ENCODE results near the gene TTN.

The TTN gene

DNA sequence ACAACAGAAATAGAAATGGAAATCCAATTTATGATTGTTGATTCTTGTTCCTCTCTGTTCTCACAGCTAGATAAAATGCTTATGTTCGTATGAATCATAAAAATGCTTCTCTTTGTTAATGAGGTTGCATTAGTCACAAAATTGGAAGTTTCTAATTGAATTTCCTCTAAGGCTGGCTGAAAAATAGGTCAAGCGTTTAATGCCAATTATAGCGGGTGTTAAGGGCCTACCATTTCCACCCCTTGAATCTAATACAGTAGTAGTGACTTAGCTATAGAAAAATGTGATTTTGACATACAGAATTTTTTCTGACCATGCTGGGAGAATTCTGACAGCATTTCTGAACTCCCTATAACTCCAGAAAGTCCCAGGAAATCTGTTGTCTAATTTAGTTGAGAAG is 107.1 kb downstream of the TTN start:
- TF ChIP-seq, protein P1, sequence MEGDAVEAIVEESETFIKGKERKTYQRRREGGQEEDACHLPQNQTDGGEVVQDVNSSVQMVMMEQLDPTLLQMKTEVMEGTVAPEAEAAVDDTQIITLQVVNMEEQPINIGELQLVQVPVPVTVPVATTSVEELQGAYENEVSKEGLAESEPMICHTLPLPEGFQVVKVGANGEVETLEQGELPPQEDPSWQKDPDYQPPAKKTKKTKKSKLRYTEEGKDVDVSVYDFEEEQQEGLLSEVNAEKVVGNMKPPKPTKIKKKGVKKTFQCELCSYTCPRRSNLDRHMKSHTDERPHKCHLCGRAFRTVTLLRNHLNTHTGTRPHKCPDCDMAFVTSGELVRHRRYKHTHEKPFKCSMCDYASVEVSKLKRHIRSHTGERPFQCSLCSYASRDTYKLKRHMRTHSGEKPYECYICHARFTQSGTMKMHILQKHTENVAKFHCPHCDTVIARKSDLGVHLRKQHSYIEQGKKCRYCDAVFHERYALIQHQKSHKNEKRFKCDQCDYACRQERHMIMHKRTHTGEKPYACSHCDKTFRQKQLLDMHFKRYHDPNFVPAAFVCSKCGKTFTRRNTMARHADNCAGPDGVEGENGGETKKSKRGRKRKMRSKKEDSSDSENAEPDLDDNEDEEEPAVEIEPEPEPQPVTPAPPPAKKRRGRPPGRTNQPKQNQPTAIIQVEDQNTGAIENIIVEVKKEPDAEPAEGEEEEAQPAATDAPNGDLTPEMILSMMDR (conservative IDR thresholded peaks at IDR 0.05; ENCODE audit: low read depth, low read length), result no peak
- Histone ChIP-seq H3K9ac (no peak overlapping the region), H2AFZ (ENCODE audit: low read depth) (no peak overlapping the region), H3K4me2 (no peak overlapping the region), H4K20me1 (ENCODE audit: insufficient read depth) (no peaks in the 10 kb centered on the region), H3K36me3 (ENCODE audit: insufficient read depth) (no peaks in the 10 kb centered on the region), H3K4me3 (IDR thresholded peaks at IDR 0.05; ENCODE audit: insufficient read depth, low read depth, low read length) (no peak overlapping the region), H3K79me2 (ENCODE audit: insufficient read depth, low read depth) (no peaks in the 10 kb centered on the region), H3K4me1 (ENCODE audit: low read depth, poor library complexity, severe bottlenecking) (no peaks in the 10 kb centered on the region), H3K27me3 (ENCODE audit: insufficient read depth, low read depth) (no peaks in the 10 kb centered on the region), H3K27ac (no peak overlapping the region)

DNA sequence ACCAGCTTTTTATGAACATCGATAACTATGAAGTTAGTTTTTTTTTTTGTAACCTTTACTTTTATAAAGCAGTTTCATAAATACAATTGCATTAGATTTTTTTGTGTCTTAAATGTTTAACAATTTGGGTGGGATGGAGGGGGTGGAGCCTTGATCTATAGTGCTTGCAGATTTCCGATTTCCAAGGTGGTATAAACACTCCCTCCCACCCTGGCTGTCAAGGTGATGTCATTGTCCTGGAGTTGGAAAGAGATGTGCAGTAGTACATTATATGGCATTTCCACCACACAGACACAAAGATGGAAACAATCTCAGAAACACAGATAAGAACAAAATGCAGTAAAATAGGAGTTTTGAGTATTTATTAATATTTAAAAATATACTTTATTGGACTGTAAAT is 114.4 kb downstream of the TTN start:
- H3K4me1 ChIP-seq (ENCODE audit: low read depth, poor library complexity, severe bottlenecking), result no peaks in the 10 kb centered on the region
- no peak overlapping the region for H3K9ac ChIP-seq
- TF ChIP-seq, protein P1 (conservative IDR thresholded peaks at IDR 0.05; ENCODE audit: low read depth, low read length), result no peak
- no peak overlapping the region for H2AFZ ChIP-seq (ENCODE audit: low read depth)
- H3K36me3 ChIP-seq (ENCODE audit: insufficient read depth), result no peaks in the 10 kb centered on the region
- H3K79me2 ChIP-seq (ENCODE audit: insufficient read depth, low read depth), result no peaks in the 10 kb centered on the region
- H3K27me3 ChIP-seq (ENCODE audit: insufficient read depth, low read depth), result no peaks in the 10 kb centered on the region
- H3K4me3 ChIP-seq (IDR thresholded peaks at IDR 0.05; ENCODE audit: insufficient read depth, low read depth, low read length), result no peak overlapping the region
- no peaks in the 10 kb centered on the region for H4K20me1 ChIP-seq (ENCODE audit: insufficient read depth)
- no peak overlapping the region for H3K4me2 ChIP-seq
- no peak overlapping the region for H3K27ac ChIP-seq

DNA sequence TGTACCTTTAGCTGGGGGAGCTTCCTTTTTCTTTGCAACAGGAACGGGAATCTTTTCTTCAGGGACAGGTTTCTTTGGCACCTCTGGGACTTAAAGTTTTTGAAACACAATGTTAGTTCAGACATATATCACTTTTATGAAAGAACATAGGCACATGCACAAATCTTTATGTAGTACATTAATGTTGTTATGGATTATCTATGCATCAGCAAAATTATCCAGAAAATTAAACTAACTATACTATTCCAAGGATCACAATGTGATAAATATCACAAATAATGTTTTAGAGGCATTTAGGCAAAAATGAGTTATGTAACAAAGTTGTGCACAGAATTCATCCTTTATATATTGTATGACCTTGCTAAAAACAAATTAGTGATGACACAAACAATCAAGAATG is 117.4 kb downstream of the TTN start:
- no peak overlapping the region for H3K9ac ChIP-seq
- H3K4me2 ChIP-seq, result no peak overlapping the region
- H3K27me3 ChIP-seq (ENCODE audit: insufficient read depth, low read depth), result no peaks in the 10 kb centered on the region
- no peak overlapping the region for H2AFZ ChIP-seq (ENCODE audit: low read depth)
- H4K20me1 ChIP-seq (ENCODE audit: insufficient read depth), result no peaks in the 10 kb centered on the region
- no peaks in the 10 kb centered on the region for H3K79me2 ChIP-seq (ENCODE audit: insufficient read depth, low read depth)
- H3K36me3 ChIP-seq (ENCODE audit: insufficient read depth), result no peaks in the 10 kb centered on the region
- TF ChIP-seq, protein P1 (conservative IDR thresholded peaks at IDR 0.05; ENCODE audit: low read depth, low read length), result no peak
- H3K27ac ChIP-seq, result no peak overlapping the region
- H3K4me1 ChIP-seq (ENCODE audit: low read depth, poor library complexity, severe bottlenecking), result no peaks in the 10 kb centered on the region
- no peak overlapping the region for H3K4me3 ChIP-seq (IDR thresholded peaks at IDR 0.05; ENCODE audit: insufficient read depth, low read depth, low read length)

DNA sequence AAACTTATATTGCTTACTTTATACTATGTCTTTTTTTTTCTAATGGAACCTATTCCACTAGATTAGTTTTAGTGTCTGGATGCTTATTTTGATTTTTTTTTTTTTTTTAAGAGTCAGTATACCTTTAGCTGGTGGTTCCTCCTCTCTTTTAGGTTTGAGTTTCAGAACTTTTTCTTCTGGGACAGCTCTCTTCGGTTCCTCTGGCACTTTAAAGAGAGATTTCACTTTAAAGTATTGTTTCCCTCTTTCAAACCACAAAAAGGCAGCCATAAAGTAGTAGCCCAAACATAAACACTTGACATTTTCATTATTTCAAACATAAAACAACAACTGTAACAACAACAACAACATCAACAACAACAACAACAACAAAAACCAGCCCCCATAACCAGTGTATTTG is 123.3 kb downstream of the TTN start:
- Histone ChIP-seq H3K27ac (no peak overlapping the region), H2AFZ (ENCODE audit: low read depth) (no peak overlapping the region), H3K9ac (no peak overlapping the region), H3K4me2 (no peak overlapping the region), H4K20me1 (ENCODE audit: insufficient read depth) (no peaks in the 10 kb centered on the region), H3K4me3 (IDR thresholded peaks at IDR 0.05; ENCODE audit: insufficient read depth, low read depth, low read length) (no peak overlapping the region), H3K4me1 (ENCODE audit: low read depth, poor library complexity, severe bottlenecking) (no peaks in the 10 kb centered on the region), H3K36me3 (ENCODE audit: insufficient read depth) (no peaks in the 10 kb centered on the region), H3K27me3 (ENCODE audit: insufficient read depth, low read depth) (no peaks in the 10 kb centered on the region), H3K79me2 (ENCODE audit: insufficient read depth, low read depth) (no peaks in the 10 kb centered on the region)
- TF ChIP-seq, protein P1 (conservative IDR thresholded peaks at IDR 0.05; ENCODE audit: low read depth, low read length), result no peak

DNA sequence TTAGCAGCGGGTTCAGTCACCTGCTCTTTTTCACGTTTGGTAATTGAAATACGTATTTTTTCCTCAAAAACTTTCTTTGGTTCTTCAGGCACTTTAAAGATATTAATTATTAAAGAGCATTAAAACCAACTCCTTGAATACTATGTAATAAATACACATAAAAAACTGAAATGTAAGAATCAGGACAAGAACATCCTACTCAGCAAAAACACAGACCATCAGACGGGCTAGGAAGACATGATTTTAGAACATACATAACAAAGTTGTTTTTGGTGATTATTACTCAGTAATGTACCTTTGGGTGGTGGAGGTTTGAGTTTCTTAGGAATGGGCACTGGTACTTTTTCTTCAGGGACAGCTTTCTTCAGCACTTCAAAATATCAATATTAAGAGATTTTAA is 126.1 kb downstream of the TTN start:
- Histone ChIP-seq H3K9ac (no peak overlapping the region), H3K27me3 (ENCODE audit: insufficient read depth, low read depth) (no peaks in the 10 kb centered on the region), H2AFZ (ENCODE audit: low read depth) (no peak overlapping the region), H3K36me3 (ENCODE audit: insufficient read depth) (no peaks in the 10 kb centered on the region), H3K4me1 (ENCODE audit: low read depth, poor library complexity, severe bottlenecking) (no peaks in the 10 kb centered on the region), H3K27ac (no peak overlapping the region), H3K4me3 (IDR thresholded peaks at IDR 0.05; ENCODE audit: insufficient read depth, low read depth, low read length) (no peak overlapping the region), H3K4me2 (no peak overlapping the region), H4K20me1 (ENCODE audit: insufficient read depth) (no peaks in the 10 kb centered on the region), H3K79me2 (ENCODE audit: insufficient read depth, low read depth) (no peaks in the 10 kb centered on the region)
- TF ChIP-seq, protein P1 (conservative IDR thresholded peaks at IDR 0.05; ENCODE audit: low read depth, low read length), result no peak

All from KMS-11 (cell line).